Upper lobe of left lung (tissue), 6 donors: ENCODE measurements around the gene AGBL1. TPM values are rescaled to one million over a fixed set of nuclear protein-coding genes. Genes with fewer than 3 reads are reported as not detected.

Experiments used
- ATAC-seq, 2 donors: fragments of 200-7000 bp; cut with Tn5 transposase; one replicate each; pipeline ENCODE4 v1.9.1; 2022; ENCODE audit warnings: mild to moderate bottlenecking in 2 of 2, moderate library complexity in 2 of 2; ENCODE audit not compliant: low FRiP score in 2 of 2
- DNase-seq, 2 donors: peaks; one replicate each; pipeline ENCODE4 v3.0.0-alpha.2; 2019 to 2020
- H3K27ac ChIP-seq, 4 donors: fragments of 200-600 bp; sonication (generic); one replicate each; pipeline ENCODE4 v1.5.1; 2016 to 2019
- H3K27me3 ChIP-seq, 4 donors: fragments of 200-600 bp; sonication (generic); one replicate each; pipeline ENCODE4 v1.5.1; 2017 to 2019
- H3K36me3 ChIP-seq, 4 donors: fragments of 200-600 bp; sonication (generic); one replicate each; pipeline ENCODE4 v1.5.1; 2016 to 2019
- H3K4me1 ChIP-seq, 4 donors: fragments of 200-600 bp; sonication (generic); one replicate each; pipeline ENCODE4 v1.5.1; 2018 to 2019
- H3K4me3 ChIP-seq, 4 donors: fragments of 200-600 bp; sonication (generic); one replicate each; pipeline ENCODE4 v1.5.1; 2017 to 2019; ENCODE audit warnings: mild to moderate bottlenecking in 2 of 4, moderate library complexity in 1 of 4
- H3K9me3 ChIP-seq, 4 donors: fragments of 200-600 bp; sonication (generic); one replicate each; pipeline ENCODE4 v1.5.1; 2018 to 2019
- EP300 ChIP-seq, 4 donors: sonication (generic); formaldehyde crosslinking; IDR thresholded peaks; one replicate each; pipeline ENCODE4 v1.5.1; 2017; ENCODE audit warnings: antibody characterized with exemption in 4 of 4, control low read depth in 2 of 4
- POLR2A ChIP-seq, 4 donors: fragments of 450-650 bp; IDR thresholded peaks; one replicate each; pipeline ENCODE4 v1.5.1; 2016 to 2017; ENCODE audit warnings: antibody characterized with exemption in 4 of 4, mild to moderate bottlenecking in 2 of 4
- POLR2AphosphoS5 ChIP-seq, 2 donors: sonication (generic); formaldehyde crosslinking; IDR thresholded peaks; one replicate each; pipeline ENCODE4 v1.5.1; 2017; ENCODE audit warnings: antibody characterized with exemption in 2 of 2
- WGBS, 2 donors: methylation state at CpG; one replicate each; pipeline ENCODE4 v1.1.5; 2017 to 2018; 5-methylcytosine and 5-hydroxymethylcytosine counted together
- total RNA-seq, 6 donors: library from RNA; depleted of rRNA in 4 of 6; stranded (reverse); fragments of >200 nt in 4 of 6; gene quantifications; one replicate each; pipeline versions ENCODE4 v1.1.0 to v1.2.1, GENCODE V29; 2016 to 2021
- TF ChIP-seq, protein P1 (sequence below), 6 experiments: fragments of 450-650 bp in 4 of 6; fragments of 200-600 bp in 2 of 6; sonication (generic) in 2 of 6; IDR thresholded peaks; one replicate each; pipeline ENCODE4 v1.5.1; 2016 to 2019; ENCODE audit warnings: antibody characterized with exemption in 6 of 6
- donor health status: DM: no; HTN: no; CAD: no; lungs with moderate emphysema.
- donor health status: DM: no; HTN: yes; CAD: no; lungs with severe emphysema.

AGBL1 gene
- total RNA-seq, 6 donors from 2014 or later, result 3.1 to 23.0 (median 14.5) TPM

DNA sequence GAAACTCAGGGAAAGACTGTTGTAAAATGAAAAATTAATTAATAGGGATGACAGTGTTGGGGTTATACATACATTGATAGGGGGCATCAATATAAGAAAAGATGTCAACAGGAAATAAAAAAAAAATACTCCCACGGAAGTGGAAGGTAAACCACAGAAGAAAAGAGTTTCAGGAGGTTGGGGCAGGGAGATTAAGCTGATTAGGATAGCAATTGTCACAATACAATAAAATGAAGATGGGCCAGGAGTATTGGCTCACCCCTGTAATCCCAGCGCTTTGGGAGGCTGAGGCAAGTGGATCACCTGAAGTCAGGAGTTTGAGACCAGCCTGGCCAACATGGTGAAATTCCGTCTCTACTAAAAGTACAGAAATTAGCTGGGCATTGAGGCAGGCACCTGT, 536.1 kb downstream of the AGBL1 start:
- no peaks in the 10 kb centered on the region for H3K36me3 ChIP-seq
- DNase-seq, result no peak
- 81 to 85% methylated on average over 3 of the region's 3 CpGs for WGBS, 2 donors

DNA sequence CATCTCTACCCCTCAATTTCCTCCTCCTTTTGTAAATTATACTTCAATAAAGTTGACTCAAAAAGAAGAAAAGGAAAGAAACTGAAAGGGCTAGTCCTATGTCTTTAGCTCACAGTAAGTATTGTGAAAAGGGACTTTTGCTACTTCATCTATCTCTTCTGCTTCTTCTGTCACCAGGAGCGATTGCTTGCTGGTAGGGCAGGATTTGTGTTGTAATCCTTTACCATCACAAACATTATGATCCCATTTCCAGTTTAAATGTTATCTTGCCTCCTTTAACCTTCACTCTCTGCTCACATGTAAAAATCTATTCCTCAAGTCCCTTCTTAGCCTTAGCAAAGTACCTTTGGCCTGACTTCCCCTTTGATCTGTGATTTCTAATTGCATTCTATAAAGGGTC, 537.1 kb downstream of the AGBL1 start:
- no peak overlapping the region for H3K4me3 ChIP-seq
- ATAC-seq, result no peak
- 50 to 59% methylated on average over 1 of the region's 1 CpG for WGBS, 2 donors
- no peak overlapping the region for H3K27ac ChIP-seq
- no peaks in the 10 kb centered on the region for H3K27me3 ChIP-seq
- no peaks in the 10 kb centered on the region for H3K9me3 ChIP-seq
- H3K4me1 ChIP-seq, result no peaks in the 10 kb centered on the region
- no peak for DNase-seq
- no peaks in the 10 kb centered on the region for H3K36me3 ChIP-seq
- no peak for TF ChIP-seq POLR2AphosphoS5 (IDR thresholded peaks at IDR 0.05)
- no peak for TF ChIP-seq EP300 (IDR thresholded peaks at IDR 0.05)
- TF ChIP-seq, protein P1, sequence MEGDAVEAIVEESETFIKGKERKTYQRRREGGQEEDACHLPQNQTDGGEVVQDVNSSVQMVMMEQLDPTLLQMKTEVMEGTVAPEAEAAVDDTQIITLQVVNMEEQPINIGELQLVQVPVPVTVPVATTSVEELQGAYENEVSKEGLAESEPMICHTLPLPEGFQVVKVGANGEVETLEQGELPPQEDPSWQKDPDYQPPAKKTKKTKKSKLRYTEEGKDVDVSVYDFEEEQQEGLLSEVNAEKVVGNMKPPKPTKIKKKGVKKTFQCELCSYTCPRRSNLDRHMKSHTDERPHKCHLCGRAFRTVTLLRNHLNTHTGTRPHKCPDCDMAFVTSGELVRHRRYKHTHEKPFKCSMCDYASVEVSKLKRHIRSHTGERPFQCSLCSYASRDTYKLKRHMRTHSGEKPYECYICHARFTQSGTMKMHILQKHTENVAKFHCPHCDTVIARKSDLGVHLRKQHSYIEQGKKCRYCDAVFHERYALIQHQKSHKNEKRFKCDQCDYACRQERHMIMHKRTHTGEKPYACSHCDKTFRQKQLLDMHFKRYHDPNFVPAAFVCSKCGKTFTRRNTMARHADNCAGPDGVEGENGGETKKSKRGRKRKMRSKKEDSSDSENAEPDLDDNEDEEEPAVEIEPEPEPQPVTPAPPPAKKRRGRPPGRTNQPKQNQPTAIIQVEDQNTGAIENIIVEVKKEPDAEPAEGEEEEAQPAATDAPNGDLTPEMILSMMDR (IDR thresholded peaks at IDR 0.05), result no peak
- TF ChIP-seq POLR2A (IDR thresholded peaks at IDR 0.05), result no peak

More for the DNA sequence above, 536.1 kb downstream of the AGBL1 start:
- TF ChIP-seq EP300 (IDR thresholded peaks at IDR 0.05), result no peak
- no peak for TF ChIP-seq POLR2AphosphoS5 (IDR thresholded peaks at IDR 0.05)
- TF ChIP-seq POLR2A (IDR thresholded peaks at IDR 0.05), result no peak
- TF ChIP-seq, protein P1 (IDR thresholded peaks at IDR 0.05), result no peak
- Histone ChIP-seq H3K27me3 (no peaks in the 10 kb centered on the region), H3K9me3 (no peaks in the 10 kb centered on the region), H3K4me1 (no peaks in the 10 kb centered on the region), H3K4me3 (no peak overlapping the region), H3K27ac (no peak overlapping the region)
- ATAC-seq, result no peak

GRCh38 chr15:86620157-86620556, 540.5 kb downstream of the AGBL1 start:
- no peaks in the 10 kb centered on the region for H3K27me3 ChIP-seq
- no peak overlapping the region for H3K4me3 ChIP-seq
- ATAC-seq (no peak), DNase-seq (no peak)
- TF ChIP-seq POLR2A (IDR thresholded peaks at IDR 0.05), result no peak
- TF ChIP-seq, protein P1 (IDR thresholded peaks at IDR 0.05), result no peak
- TF ChIP-seq EP300 (IDR thresholded peaks at IDR 0.05), result no peak
- TF ChIP-seq POLR2AphosphoS5 (IDR thresholded peaks at IDR 0.05), result no peak
- H3K4me1 ChIP-seq, result no peaks in the 10 kb centered on the region
- no peaks in the 10 kb centered on the region for H3K36me3 ChIP-seq
- 41 to 54% methylated on average over 5 of the region's 5 CpGs for WGBS, 2 donors
- no peaks in the 10 kb centered on the region for H3K9me3 ChIP-seq
- H3K27ac ChIP-seq, result no peak overlapping the region

DNA sequence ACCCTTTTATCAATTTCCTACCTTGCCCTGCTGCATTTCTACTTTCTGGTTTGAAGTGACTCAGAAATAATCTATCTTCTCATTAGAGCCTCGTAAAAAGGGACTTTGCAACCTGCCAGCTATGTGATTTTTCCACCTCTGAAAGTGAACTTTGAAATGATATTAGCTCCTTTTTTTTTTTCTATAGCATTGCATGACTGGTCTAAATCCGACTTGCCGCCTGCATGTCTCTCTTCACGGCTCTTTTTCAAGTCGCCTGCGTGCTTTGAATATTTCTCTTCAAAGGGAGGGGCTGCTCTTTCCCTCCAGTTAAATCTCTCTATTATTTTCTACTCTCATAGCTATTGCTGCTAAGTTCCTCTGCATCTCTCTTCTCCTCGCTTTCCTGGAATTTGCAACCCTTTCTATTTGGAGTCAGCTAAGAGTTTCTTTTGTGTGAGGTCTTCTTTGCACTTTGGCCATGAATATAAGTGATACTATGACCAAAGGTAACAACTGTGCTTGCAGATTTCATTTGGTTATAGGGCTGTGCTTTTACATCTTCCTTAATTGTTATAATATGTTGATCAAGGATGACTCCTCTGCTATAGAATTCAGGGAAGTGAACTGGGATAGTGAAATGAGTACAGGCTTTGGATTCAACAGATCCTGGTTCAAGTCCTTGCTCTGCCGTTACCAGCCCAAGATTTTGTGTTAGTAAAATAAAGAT, 541.1 kb downstream of the AGBL1 start:
- TF ChIP-seq EP300 (IDR thresholded peaks at IDR 0.05), result no peak
- TF ChIP-seq POLR2A (IDR thresholded peaks at IDR 0.05), result no peak
- TF ChIP-seq POLR2AphosphoS5 (IDR thresholded peaks at IDR 0.05), result no peak
- TF ChIP-seq, protein P1 (IDR thresholded peaks at IDR 0.05), result no peak
- WGBS, 2 donors, result 41 to 42% methylated on average over 8 of the region's 8 CpGs
- DNase-seq (no peak), ATAC-seq (no peak)
- no peak overlapping the region for H3K4me3 ChIP-seq
- H3K4me1 ChIP-seq, result no peaks in the 10 kb centered on the region
- H3K27ac ChIP-seq, result no peak overlapping the region
- H3K9me3 ChIP-seq, result no peaks in the 10 kb centered on the region
- H3K36me3 ChIP-seq, result no peaks in the 10 kb centered on the region
- H3K27me3 ChIP-seq, result no peaks in the 10 kb centered on the region

DNA sequence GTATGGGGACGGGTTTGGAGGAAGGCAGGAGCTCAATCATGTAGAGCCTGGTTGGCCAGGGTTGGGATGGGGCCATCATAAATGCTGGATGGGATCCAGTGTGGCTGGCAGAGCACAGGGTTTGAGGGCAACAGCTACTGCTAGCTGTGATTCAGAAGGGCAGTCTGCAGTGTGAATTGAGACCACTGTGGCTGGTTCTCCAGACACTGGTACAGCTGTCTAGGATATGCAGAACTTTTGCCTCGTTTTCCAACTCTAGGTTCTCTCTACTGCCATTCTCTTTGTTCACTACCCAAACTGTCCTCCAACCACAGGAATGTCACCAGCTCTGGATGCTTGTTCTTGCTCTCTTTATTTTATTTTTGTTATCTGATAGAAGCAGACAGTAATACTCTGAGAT, 543.6 kb downstream of the AGBL1 start:
- Histone ChIP-seq H3K27ac (no peak overlapping the region), H3K9me3 (no peaks in the 10 kb centered on the region), H3K4me1 (no peaks in the 10 kb centered on the region), H3K36me3 (no peaks in the 10 kb centered on the region), H3K27me3 (no peaks in the 10 kb centered on the region), H3K4me3 (no peak overlapping the region)
- WGBS, 2 donors, result 59 to 60% methylated on average over 2 of the region's 2 CpGs
- ATAC-seq (no peak), DNase-seq (no peak)
- TF ChIP-seq POLR2A (IDR thresholded peaks at IDR 0.05), result no peak
- TF ChIP-seq, protein P1 (IDR thresholded peaks at IDR 0.05), result no peak
- no peak for TF ChIP-seq EP300 (IDR thresholded peaks at IDR 0.05)
- no peak for TF ChIP-seq POLR2AphosphoS5 (IDR thresholded peaks at IDR 0.05)
